ENCODE data around the gene KRTAP3-1.

The KRTAP3-1 gene

GRCh38 chr17:41019415-41019814, 10.5 kb upstream of the KRTAP3-1 start:
- H3K9ac ChIP-seq (ENCODE audit: insufficient read length), result no peak overlapping the region
- H3K36me3 ChIP-seq (ENCODE audit: insufficient read depth, low read length), result no peaks in the 10 kb centered on the region
- no peak for TF ChIP-seq EZH2 (IDR thresholded peaks at IDR 0.05)
- no peak for TF ChIP-seq POLR2AphosphoS5 (IDR thresholded peaks at IDR 0.05; ENCODE audit: borderline replicate concordance, low read depth, low read length)
- no peak for TF ChIP-seq FOXP2 (optimal IDR thresholded peaks at IDR 0.05; ENCODE audit: control extremely low read depth, extremely low read length, insufficient read depth)
- no peak overlapping the region for H3K27ac ChIP-seq
- DNase-seq (ENCODE audit: low read depth, low spot score), result no peak
- H3K4me3 ChIP-seq, result no peak overlapping the region
- H3K9me3 ChIP-seq (ENCODE audit: low read depth, low read length), result no peaks in the 10 kb centered on the region

- TF ChIP-seq POLR2AphosphoS5 (IDR thresholded peaks at IDR 0.05; ENCODE audit: borderline replicate concordance, low read depth, low read length), result no peak
- TF ChIP-seq FOXP2 (optimal IDR thresholded peaks at IDR 0.05; ENCODE audit: control extremely low read depth, extremely low read length, insufficient read depth), result no peak
- no peak for TF ChIP-seq EZH2 (IDR thresholded peaks at IDR 0.05)
- Histone ChIP-seq H3K36me3 (ENCODE audit: insufficient read depth, low read length) (no peaks in the 10 kb centered on the region), H3K9ac (ENCODE audit: insufficient read length) (no peak overlapping the region), H3K4me3 (no peak overlapping the region), H3K27ac (no peak overlapping the region), H3K9me3 (ENCODE audit: low read depth, low read length) (no peaks in the 10 kb centered on the region)
- DNase-seq (ENCODE audit: low read depth, low spot score), result no peak
These were observed 9.6 kb upstream of the KRTAP3-1 start for GRCh38 chr17:41018541-41018940.

GRCh38 chr17:41016578-41017215, 7.8 kb upstream of the KRTAP3-1 start:
- H3K27ac ChIP-seq, result no peak overlapping the region
- no peaks in the 10 kb centered on the region for H3K9me3 ChIP-seq (ENCODE audit: low read depth, low read length)
- TF ChIP-seq FOXP2 (optimal IDR thresholded peaks at IDR 0.05; ENCODE audit: control extremely low read depth, extremely low read length, insufficient read depth) (no peak), EZH2 (IDR thresholded peaks at IDR 0.05) (no peak), POLR2AphosphoS5 (IDR thresholded peaks at IDR 0.05; ENCODE audit: borderline replicate concordance, low read depth, low read length) (no peak)
- H3K36me3 ChIP-seq (ENCODE audit: insufficient read depth, low read length), result no peaks in the 10 kb centered on the region
- no peak for DNase-seq (ENCODE audit: low read depth, low spot score)
- H3K9ac ChIP-seq (ENCODE audit: insufficient read length), result no peak overlapping the region
- H3K4me3 ChIP-seq, result no peak overlapping the region

- H3K36me3 ChIP-seq (ENCODE audit: insufficient read depth, low read length), result no peaks in the 10 kb centered on the region
- no peaks in the 10 kb centered on the region for H3K9me3 ChIP-seq (ENCODE audit: low read depth, low read length)
- TF ChIP-seq FOXP2 (optimal IDR thresholded peaks at IDR 0.05; ENCODE audit: control extremely low read depth, extremely low read length, insufficient read depth), result no peak
- TF ChIP-seq EZH2 (IDR thresholded peaks at IDR 0.05), result no peak
- no peak for TF ChIP-seq POLR2AphosphoS5 (IDR thresholded peaks at IDR 0.05; ENCODE audit: borderline replicate concordance, low read depth, low read length)
- H3K27ac ChIP-seq, result no peak overlapping the region
- DNase-seq (ENCODE audit: low read depth, low spot score), result no peak
- no peak overlapping the region for H3K9ac ChIP-seq (ENCODE audit: insufficient read length)
- no peak overlapping the region for H3K4me3 ChIP-seq
These were observed 6.5 kb upstream of the KRTAP3-1 start for GRCh38 chr17:41015454-41015853.

- TF ChIP-seq POLR2AphosphoS5 (IDR thresholded peaks at IDR 0.05; ENCODE audit: borderline replicate concordance, low read depth, low read length) (no peak), EZH2 (IDR thresholded peaks at IDR 0.05) (no peak), FOXP2 (optimal IDR thresholded peaks at IDR 0.05; ENCODE audit: control extremely low read depth, extremely low read length, insufficient read depth) (no peak)
These were observed 4.7 kb upstream of the KRTAP3-1 start for GRCh38 chr17:41013606-41014005.

GRCh38 chr17:41013181-41013580, 4.3 kb upstream of the KRTAP3-1 start:
- Histone ChIP-seq H3K27ac (peak overlapping the region; percentile 95), H3K36me3 (ENCODE audit: insufficient read depth, low read length) (no peaks in the 10 kb centered on the region), H3K9ac (ENCODE audit: insufficient read length) (no peak overlapping the region), H3K9me3 (ENCODE audit: low read depth, low read length) (no peaks in the 10 kb centered on the region), H3K4me3 (peak overlapping the region; percentile 23; the same call in 1 of the 2 replicates)
- TF ChIP-seq POLR2AphosphoS5 (IDR thresholded peaks at IDR 0.05; ENCODE audit: borderline replicate concordance, low read depth, low read length) (no peak), FOXP2 (optimal IDR thresholded peaks at IDR 0.05; ENCODE audit: control extremely low read depth, extremely low read length, insufficient read depth) (no peak), EZH2 (IDR thresholded peaks at IDR 0.05) (no peak)
- peak; percentile 37 for DNase-seq (ENCODE audit: low read depth, low spot score)

More at GRCh38 chr17:41013606-41014005, 4.7 kb upstream of the KRTAP3-1 start:
- H3K27ac ChIP-seq, result peak overlapping the region; percentile 95
- H3K9me3 ChIP-seq (ENCODE audit: low read depth, low read length), result no peaks in the 10 kb centered on the region
- no peak for DNase-seq (ENCODE audit: low read depth, low spot score)
- peak overlapping the region; percentile 51 for H3K9ac ChIP-seq (ENCODE audit: insufficient read length)
- peak overlapping the region; percentile 23 for H3K4me3 ChIP-seq
- no peaks in the 10 kb centered on the region for H3K36me3 ChIP-seq (ENCODE audit: insufficient read depth, low read length)

GRCh38 chr17:41012326-41013120, 3.6 kb upstream of the KRTAP3-1 start:
- TF ChIP-seq FOXP2 (optimal IDR thresholded peaks at IDR 0.05; ENCODE audit: control extremely low read depth, extremely low read length, insufficient read depth), result no peak
- no peak for TF ChIP-seq POLR2AphosphoS5 (IDR thresholded peaks at IDR 0.05; ENCODE audit: borderline replicate concordance, low read depth, low read length)
- no peak for TF ChIP-seq EZH2 (IDR thresholded peaks at IDR 0.05)
- peak overlapping the region; percentile 23; the same call in 1 of the 2 replicates for H3K4me3 ChIP-seq
- no peak for DNase-seq (ENCODE audit: low read depth, low spot score)
- H3K36me3 ChIP-seq (ENCODE audit: insufficient read depth, low read length), result no peaks in the 10 kb centered on the region
- no peaks in the 10 kb centered on the region for H3K9me3 ChIP-seq (ENCODE audit: low read depth, low read length)
- no peak overlapping the region for H3K9ac ChIP-seq (ENCODE audit: insufficient read length)
- H3K27ac ChIP-seq, result peak overlapping the region; percentile 95

- no peaks in the 10 kb centered on the region for H3K36me3 ChIP-seq (ENCODE audit: insufficient read depth, low read length)
- H3K27ac ChIP-seq, result peak overlapping the region; percentile 56; the same call in 1 of the 2 replicates
- TF ChIP-seq FOXP2 (optimal IDR thresholded peaks at IDR 0.05; ENCODE audit: control extremely low read depth, extremely low read length, insufficient read depth) (no peak), POLR2AphosphoS5 (IDR thresholded peaks at IDR 0.05; ENCODE audit: borderline replicate concordance, low read depth, low read length) (no peak), EZH2 (IDR thresholded peaks at IDR 0.05) (no peak)
- H3K4me3 ChIP-seq, result no peak overlapping the region
- no peak overlapping the region for H3K9ac ChIP-seq (ENCODE audit: insufficient read length)
- no peaks in the 10 kb centered on the region for H3K9me3 ChIP-seq (ENCODE audit: low read depth, low read length)
- no peak for DNase-seq (ENCODE audit: low read depth, low spot score)
These were observed 1.5 kb upstream of the KRTAP3-1 start for GRCh38 chr17:41010441-41010840.

Measured in SK-N-MC (cell line).